Stimulated activated CD4-positive, alpha-beta T cell treated with anti-CD3 and anti-CD28 coated beads, Interleukin-1b, Interleukin-23, amount 100 ng/mL, for 4 hours (primary cell): Measurements from ENCODE around the gene LRRIQ3.
"Not testable (repeated sequence)": the region's sequence is repeated elsewhere in the genome, so short reads cannot be mapped to it uniquely, and the experiment has no call there.

ENCODE experiments used
- DNase-seq, 2 donors: peaks; one replicate each; pipeline ENCODE4 v3.0.0-alpha.2; 2020; ENCODE audit warnings: low read depth in 2 of 2

The LRRIQ3 gene

GRCh38 chr1:74197657-74198552 lies at the start of gene LRRIQ3, which contains the start of gene FPGT:
LRRIQ3 (minus strand) TSS chr1:74198176; CDS start chr1:74183684, 14,492 bp downstream.
FPGT (plus strand) TSS chr1:74198242; CDS start chr1:74198279, 37 bp downstream.
- DNase-seq: peak; percentile 96 to 97

DNA sequence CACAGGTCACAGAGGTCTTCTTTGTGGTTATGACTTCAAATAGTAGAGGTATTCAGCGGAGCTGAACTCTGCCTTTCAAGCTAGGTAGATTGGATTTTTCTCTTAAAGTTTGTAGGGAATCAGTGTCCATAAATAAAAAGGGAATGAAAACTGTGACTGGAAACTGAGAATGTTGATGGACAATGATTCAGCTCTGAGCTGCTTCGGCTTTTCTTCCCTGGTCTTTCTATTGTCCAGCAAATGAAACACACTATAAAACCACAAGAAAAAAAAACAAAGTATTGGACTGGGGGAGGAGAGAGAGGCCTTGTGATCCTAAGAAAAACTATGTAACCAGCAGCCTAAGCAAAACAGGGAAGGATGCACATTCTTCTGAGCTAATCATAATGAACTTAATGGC lies 48.3 kb upstream of the LRRIQ3 start:
- no peak for DNase-seq

DNA sequence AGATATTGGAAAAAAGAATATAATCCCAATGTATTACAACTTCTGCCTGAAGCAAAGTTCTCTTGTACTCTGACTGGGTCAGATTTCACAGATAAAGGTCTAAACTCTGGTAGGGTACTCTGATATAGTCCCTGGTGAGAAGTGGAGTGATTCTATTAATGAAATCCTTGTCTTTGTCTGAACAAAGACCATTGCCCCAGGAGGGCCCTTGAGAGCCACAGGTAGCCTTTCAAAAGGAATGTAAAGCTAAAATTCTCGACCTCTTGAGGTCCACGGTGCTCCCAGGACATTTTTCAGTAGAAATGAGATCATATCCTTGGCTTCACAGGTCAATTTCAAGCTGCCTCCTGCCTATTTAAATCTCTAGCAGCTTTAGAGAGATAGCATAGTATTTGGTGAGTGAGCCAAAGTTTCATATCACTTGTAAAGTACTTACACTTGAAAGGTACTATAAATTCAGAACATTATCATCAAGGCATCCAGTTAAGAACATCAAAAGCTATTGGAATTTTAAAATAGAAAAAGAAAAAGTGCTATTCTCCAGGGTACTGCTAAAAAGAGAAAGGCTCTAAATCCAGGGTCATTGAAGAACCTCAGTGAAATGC lies 47.3 kb upstream of the LRRIQ3 start:
- DNase-seq: no peak

GRCh38 chr1:74237787-74238186 lies 39.8 kb upstream of the LRRIQ3 start:
- DNase-seq: no peak

GRCh38 chr1:74237035-74237434 lies 39.1 kb upstream of the LRRIQ3 start:
- no peak for DNase-seq

DNA sequence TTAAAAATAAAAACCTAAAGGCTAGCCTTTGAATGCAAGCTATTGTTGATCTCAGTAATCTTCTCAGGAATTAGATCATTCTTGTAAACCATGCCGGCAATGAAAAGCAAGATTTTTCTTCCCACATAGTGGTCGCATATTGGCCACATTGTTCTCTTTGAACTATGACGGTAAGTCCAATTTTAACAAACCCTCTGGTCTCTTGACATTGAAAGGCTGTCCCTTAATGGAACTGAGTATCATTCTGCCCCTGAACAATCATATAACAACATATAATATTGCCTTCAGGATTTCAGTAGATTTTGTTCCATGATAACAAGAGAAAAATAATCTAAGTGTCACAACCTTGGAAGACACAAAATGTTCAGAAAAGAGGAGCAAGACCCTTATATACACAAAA lies 38.5 kb upstream of the LRRIQ3 start:
- no peak for DNase-seq

DNA sequence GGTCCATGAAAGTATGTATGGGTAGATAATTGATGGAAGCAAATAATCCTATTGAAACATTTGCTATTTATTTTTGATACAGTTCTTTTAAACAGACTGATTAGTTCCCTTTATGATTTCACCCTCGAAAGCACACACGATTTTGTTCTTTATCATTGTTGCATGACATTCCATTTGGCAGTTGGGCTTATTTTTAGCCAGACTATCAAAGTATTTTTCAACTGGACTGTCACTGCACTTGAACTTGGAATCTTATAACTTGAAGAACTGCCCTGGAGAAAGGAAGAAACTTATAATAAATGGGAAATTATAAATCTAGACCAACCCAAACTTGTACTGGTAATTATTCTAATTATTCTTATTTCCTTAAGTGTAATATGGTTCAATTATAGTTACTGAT lies 37.2 kb upstream of the LRRIQ3 start, which contains the start of gene TNNI3K:
TSS of gene TNNI3K (plus strand) at position 235 of the 400 bp plus-strand sequence. CDS start at position 300, 65 bp downstream.
- no peak for DNase-seq

GRCh38 chr1:74223453-74223852 lies 25.5 kb upstream of the LRRIQ3 start:
- no peak for DNase-seq

- DNase-seq: no peak
These were observed 24.7 kb upstream of the LRRIQ3 start for GRCh38 chr1:74222701-74223100.

- no peak for DNase-seq
These were observed 17.3 kb upstream of the LRRIQ3 start for GRCh38 chr1:74215229-74215628.

DNA sequence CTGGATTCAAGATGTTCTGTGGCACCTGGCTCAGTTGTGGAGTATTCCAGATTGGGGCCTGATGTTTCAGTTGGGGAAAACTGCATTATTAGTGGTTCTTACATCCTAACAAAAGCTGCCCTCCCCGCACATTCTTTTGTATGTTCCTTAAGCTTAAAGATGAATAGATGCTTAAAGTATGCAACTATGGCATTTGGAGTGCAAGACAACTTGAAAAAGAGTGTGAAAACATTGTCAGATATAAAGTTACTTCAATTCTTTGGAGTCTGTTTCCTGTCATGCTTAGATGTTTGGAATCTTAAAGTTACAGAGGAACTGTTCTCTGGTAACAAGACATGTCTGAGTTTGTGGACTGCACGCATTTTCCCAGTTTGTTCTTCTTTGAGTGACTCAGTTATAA lies 7.3 kb upstream of the LRRIQ3 start:
- DNase-seq: no peak

DNA sequence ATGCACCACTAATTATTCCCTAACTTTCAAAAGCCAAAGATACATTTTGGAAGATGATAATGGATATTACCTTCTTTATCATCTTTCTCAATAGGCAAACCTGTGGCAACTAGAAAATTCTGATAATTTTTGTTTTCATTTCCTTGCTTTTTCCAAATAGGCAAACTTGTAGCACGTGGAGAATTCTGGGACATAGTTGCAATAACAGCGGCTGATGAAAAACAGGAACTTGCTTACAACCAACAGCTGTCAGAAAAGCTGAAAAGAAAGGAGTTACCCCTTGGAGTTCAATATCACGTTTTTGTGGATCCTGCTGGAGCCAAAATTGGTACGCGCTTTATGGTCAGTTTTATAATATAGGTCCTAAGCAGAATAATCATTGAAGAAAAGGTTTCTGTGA lies 1.5 kb upstream of the LRRIQ3 start:
- no peak for DNase-seq

GRCh38 chr1:74197255-74197654 lies 721 bp downstream of the LRRIQ3 start:
- no peak for DNase-seq

DNA sequence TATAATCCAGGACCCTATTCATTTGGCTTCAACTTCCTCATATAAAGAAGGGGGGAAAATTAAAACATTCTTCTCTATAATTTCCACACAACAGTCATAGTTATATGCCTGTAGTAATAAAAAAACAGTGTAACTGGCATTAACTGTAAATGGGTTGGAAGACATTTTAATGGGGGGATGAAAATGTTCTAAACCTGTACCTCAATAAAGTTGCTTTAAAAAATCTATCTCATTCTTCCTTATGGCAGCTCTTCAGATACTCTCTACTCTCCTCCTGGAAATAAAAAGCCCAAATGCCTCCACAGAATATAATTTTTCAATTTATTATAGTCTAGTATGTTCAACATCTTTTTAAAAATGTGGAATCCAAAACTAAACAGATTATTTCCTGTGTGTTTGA lies 2.6 kb downstream of the LRRIQ3 start:
- DNase-seq: no peak

DNA sequence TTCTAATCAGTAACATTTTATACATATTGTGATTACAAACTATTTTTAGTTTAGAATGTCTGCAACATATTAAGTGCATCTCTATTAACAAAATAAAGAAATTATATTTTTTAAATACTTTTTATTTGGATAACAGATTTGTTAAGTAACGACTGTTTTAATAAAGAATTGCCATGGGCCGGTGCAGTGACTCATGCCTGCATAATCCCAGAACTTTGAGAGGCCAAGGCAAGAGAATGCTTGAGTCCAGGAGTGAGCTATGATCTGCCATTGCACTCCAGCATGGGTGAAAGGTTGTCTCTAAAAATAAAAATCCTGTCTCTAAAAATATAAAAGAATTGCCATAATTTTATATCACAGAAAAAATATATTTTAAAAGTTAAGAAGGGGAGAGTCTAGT lies 4.1 kb downstream of the LRRIQ3 start:
- no peak for DNase-seq

DNA sequence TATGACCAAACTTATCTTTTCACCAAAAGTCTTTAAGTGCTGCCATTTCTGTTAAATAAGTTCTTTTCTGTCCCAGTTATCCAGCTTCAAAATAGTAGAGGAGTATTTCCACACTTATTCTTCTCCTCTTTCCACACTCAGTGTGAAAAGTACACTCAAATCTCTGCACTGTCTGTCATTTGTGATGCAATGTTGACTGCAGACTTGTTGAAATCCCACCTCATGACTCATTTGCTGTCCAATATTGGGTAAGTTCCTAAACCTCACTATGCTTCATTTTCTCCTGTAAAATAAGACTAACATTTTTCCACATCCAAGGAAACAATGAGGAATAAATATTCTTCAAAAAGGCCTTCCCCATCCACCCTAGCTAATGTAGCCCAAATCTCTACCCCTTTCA lies 17.5 kb downstream of the LRRIQ3 start:
- DNase-seq: no peak

GRCh38 chr1:74174423-74174822 lies 23.6 kb downstream of the LRRIQ3 start:
- not testable (repeated sequence) for DNase-seq

GRCh38 chr1:74162333-74162732 lies 35.6 kb downstream of the LRRIQ3 start:
- DNase-seq: no peak

GRCh38 chr1:74161497-74161896 lies 36.5 kb downstream of the LRRIQ3 start:
- no peak for DNase-seq

GRCh38 chr1:74160046-74160445 lies 37.9 kb downstream of the LRRIQ3 start:
- DNase-seq: no peak

DNA sequence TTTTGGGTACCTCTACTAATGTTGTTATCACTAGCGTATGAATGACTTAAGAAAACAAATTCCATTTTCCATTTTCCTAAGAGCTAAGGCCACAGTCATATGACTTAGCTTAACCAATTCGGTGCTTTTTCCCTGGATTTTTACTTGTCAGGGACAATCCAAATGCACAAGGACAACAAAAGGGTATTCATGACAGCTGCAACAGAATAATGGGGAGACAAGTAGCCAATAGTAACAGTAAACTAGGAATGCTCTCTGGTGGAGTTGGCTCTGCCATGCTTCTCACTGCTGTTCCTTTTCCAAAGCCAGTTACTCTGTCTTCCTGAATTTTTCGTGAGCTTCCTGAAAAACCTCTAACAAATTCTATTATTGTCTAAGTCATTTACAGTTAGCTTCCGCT lies 52.9 kb downstream of the LRRIQ3 start:
- DNase-seq: no peak

GRCh38 chr1:74117370-74117769 lies 80.6 kb downstream of the LRRIQ3 start:
- DNase-seq: not testable (repeated sequence)

GRCh38 chr1:74113333-74113732 lies 84.6 kb downstream of the LRRIQ3 start:
- DNase-seq: no peak
